SIG-M5 treated with dmso at 0.1 percent for 504 hours (cell line): Measurements from ENCODE around the gene HNRNPA3.

Source experiments
- DNase-seq: peaks from one replicate; lab custom pipeline; 2025; ENCODE audit not compliant: unreplicated experiment; lab: John Stamatoyannopoulos, UW

Gene HNRNPA3

GRCh38 chr2:177271981-177272666 is 59.5 kb downstream of the HNRNPA3 start:
- no peak for DNase-seq

DNA sequence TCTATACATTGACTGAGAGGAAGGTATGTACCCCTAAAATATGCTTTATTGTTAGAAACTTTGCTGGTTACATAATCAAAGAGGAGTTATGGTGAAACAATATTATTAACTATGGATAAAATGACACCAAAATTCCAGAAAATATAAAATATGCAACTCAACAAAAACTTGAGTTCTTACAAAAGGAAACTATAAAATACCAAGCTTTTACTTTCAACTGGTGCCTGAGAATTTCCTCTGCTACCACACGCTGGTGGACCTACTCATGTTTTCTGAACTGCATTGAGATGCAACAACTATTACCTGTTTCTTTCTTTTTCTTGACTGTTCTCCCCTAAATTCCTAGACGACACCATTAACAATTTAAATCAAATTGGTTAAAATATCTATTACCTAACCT is 60.2 kb downstream of the HNRNPA3 start:
- no peak for DNase-seq

DNA sequence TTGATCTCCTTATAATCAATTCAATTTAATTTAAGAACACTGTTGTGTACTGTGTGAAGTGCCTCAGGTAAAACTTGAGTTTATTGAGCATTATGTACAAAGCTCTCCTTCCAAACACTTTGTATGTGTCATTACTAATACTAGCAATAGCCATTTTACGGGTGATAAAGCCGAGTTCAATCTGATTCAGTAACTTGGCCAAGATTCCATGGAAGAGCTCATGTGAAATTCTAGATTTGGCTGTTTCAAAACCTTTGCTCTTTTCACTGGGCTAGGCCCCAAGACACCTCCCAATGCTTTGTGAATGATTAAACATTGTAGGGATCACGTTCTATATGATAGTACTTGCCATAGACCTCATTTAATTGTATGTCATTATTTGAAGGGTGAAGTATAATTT is 60.8 kb downstream of the HNRNPA3 start:
- DNase-seq: no peak
